IPS-NIHi7 (cell line): ENCODE data around the gene RASGRF1.
"Not testable (repeated sequence)": the region's sequence is repeated elsewhere in the genome, so short reads cannot be mapped to it uniquely, and the experiment has no call there.

Source experiments
- DNase-seq: peaks from one replicate; pipeline ENCODE4 v3.0.0; 2012; ENCODE audit warnings: mixed read lengths; ENCODE audit errors: extremely low spot score

The RASGRF1 gene

GRCh38 chr15:79008659-79009058 is 81.9 kb downstream of the RASGRF1 start:
- DNase-seq = no peak

GRCh38 chr15:79007066-79007465 is 83.5 kb downstream of the RASGRF1 start:
- peak; percentile 82 for DNase-seq

GRCh38 chr15:79006071-79006470 is 84.5 kb downstream of the RASGRF1 start:
- DNase-seq = no peak

GRCh38 chr15:79004336-79004735 is 86.2 kb downstream of the RASGRF1 start:
- DNase-seq = peak; percentile 69

GRCh38 chr15:79003896-79004295 is 86.7 kb downstream of the RASGRF1 start:
- no peak for DNase-seq

- no peak for DNase-seq
Measured at GRCh38 chr15:79003301-79003700, 87.3 kb downstream of the RASGRF1 start.

- no peak for DNase-seq
Measured at GRCh38 chr15:79002581-79002980, 88.0 kb downstream of the RASGRF1 start.

- DNase-seq = no peak
Measured at GRCh38 chr15:78999636-79000035, 90.9 kb downstream of the RASGRF1 start.

GRCh38 chr15:78998526-78998925 is 92.1 kb downstream of the RASGRF1 start:
- no peak for DNase-seq

- DNase-seq = no peak
Measured at GRCh38 chr15:78997981-78998499, 92.5 kb downstream of the RASGRF1 start.

GRCh38 chr15:78996894-78997275 is 93.7 kb downstream of the RASGRF1 start:
- DNase-seq = no peak

GRCh38 chr15:78995921-78996893 is 94.4 kb downstream of the RASGRF1 start:
- DNase-seq = no peak

GRCh38 chr15:78995161-78995560 is 95.4 kb downstream of the RASGRF1 start:
- DNase-seq = not testable (repeated sequence)

- no peak for DNase-seq
Measured at GRCh38 chr15:78993931-78994530, 96.5 kb downstream of the RASGRF1 start.

- DNase-seq = no peak
Measured at GRCh38 chr15:78993257-78993930, 97.2 kb downstream of the RASGRF1 start.

- no peak for DNase-seq
Measured at GRCh38 chr15:78992416-78993256, 97.9 kb downstream of the RASGRF1 start.

GRCh38 chr15:78991879-78992278 is 98.7 kb downstream of the RASGRF1 start:
- DNase-seq = no peak

- no peak for DNase-seq
Measured at GRCh38 chr15:78991476-78991875, 99.1 kb downstream of the RASGRF1 start.

- no peak for DNase-seq
Measured at GRCh38 chr15:78990278-78990677, 100.3 kb downstream of the RASGRF1 start.

GRCh38 chr15:78989701-78990240 is 100.8 kb downstream of the RASGRF1 start:
- DNase-seq = no peak

GRCh38 chr15:78988361-78988911 is 102.1 kb downstream of the RASGRF1 start:
- no peak for DNase-seq
